ENCODE results near the gene MTCL1.
A peak's percentile ranks its signal among the peaks of the same experiment; 100 is the strongest.

The MTCL1 gene

GRCh38 chr18:8699948-8700347 lies 5.4 kb upstream of the MTCL1 start:
- DNase-seq (ENCODE audit: low spot score in 2 of 2) = no peak
- no peaks in the 10 kb centered on the region for H3K9me3 Mint-ChIP-seq
- H3K4me3 Mint-ChIP-seq = no peak overlapping the region
- peaks cover 13% of the 10 kb centered on the region for H3K27me3 Mint-ChIP-seq
- H3K27ac Mint-ChIP-seq = no peak overlapping the region
- no peaks in the 10 kb centered on the region for H3K36me3 Mint-ChIP-seq
- ATAC-seq (ENCODE audit: low read depth) = no peak
- peaks cover 16% of the 10 kb centered on the region for H3K4me1 Mint-ChIP-seq

GRCh38 chr18:8701546-8702118 lies 3.7 kb upstream of the MTCL1 start:
- H3K4me1 Mint-ChIP-seq = peaks cover 9% of the 10 kb centered on the region
- H3K27me3 Mint-ChIP-seq = peaks cover 13% of the 10 kb centered on the region

GRCh38 chr18:8702668-8703067 lies 2.7 kb upstream of the MTCL1 start:
- Mint-ChIP-seq H3K9me3 (no peaks in the 10 kb centered on the region), H3K27me3 (peaks cover 15% of the 10 kb centered on the region), H3K36me3 (no peaks in the 10 kb centered on the region), H3K4me3 (no peak overlapping the region), H3K27ac (no peak overlapping the region), H3K4me1 (peaks cover 12% of the 10 kb centered on the region)
- no peak for DNase-seq (ENCODE audit: low spot score in 2 of 2)
- ATAC-seq (ENCODE audit: low read depth) = no peak

More at GRCh38 chr18:8701546-8702118, 3.7 kb upstream of the MTCL1 start:
- Mint-ChIP-seq H3K27ac (no peak overlapping the region), H3K36me3 (no peaks in the 10 kb centered on the region), H3K9me3 (no peaks in the 10 kb centered on the region), H3K4me3 (no peak overlapping the region)
- ATAC-seq (ENCODE audit: low read depth) (no peak), DNase-seq (ENCODE audit: low spot score in 2 of 2) (no peak)

GRCh38 chr18:8703092-8703709 lies 2.2 kb upstream of the MTCL1 start:
- no peak for ATAC-seq (ENCODE audit: low read depth)
- Mint-ChIP-seq H3K36me3 (no peaks in the 10 kb centered on the region), H3K4me3 (no peak overlapping the region), H3K27ac (no peak overlapping the region), H3K4me1 (peaks cover 13% of the 10 kb centered on the region), H3K9me3 (no peaks in the 10 kb centered on the region), H3K27me3 (peaks cover 16% of the 10 kb centered on the region)
- DNase-seq (ENCODE audit: low spot score in 2 of 2) = no peak

- no peak for DNase-seq (ENCODE audit: low spot score in 2 of 2)
- Mint-ChIP-seq H3K4me1 (peaks cover 13% of the 10 kb centered on the region), H3K27ac (no peak overlapping the region), H3K27me3 (peaks cover 19% of the 10 kb centered on the region), H3K4me3 (peak overlapping the region; percentile 93), H3K36me3 (no peaks in the 10 kb centered on the region), H3K9me3 (no peaks in the 10 kb centered on the region)
- ATAC-seq (ENCODE audit: low read depth) = no peak
Observed at GRCh38 chr18:8703781-8704301, 1.5 kb upstream of the MTCL1 start.

GRCh38 chr18:8704361-8705237 lies 757 bp upstream of the MTCL1 start:
- Mint-ChIP-seq H3K4me3 (peak overlapping the region; percentile 93), H3K4me1 (peaks cover 13% of the 10 kb centered on the region), H3K27me3 (peaks cover 19% of the 10 kb centered on the region), H3K27ac (peak overlapping the region; percentile 14), H3K36me3 (no peaks in the 10 kb centered on the region), H3K9me3 (no peaks in the 10 kb centered on the region)
- peak; percentile 82 for ATAC-seq (ENCODE audit: low read depth)
- DNase-seq (ENCODE audit: low spot score in 2 of 2) = peak; percentile 81 to 82

GRCh38 chr18:8705961-8706790 lies 820 bp downstream of the MTCL1 start:
- H3K27ac Mint-ChIP-seq = peak overlapping the region; percentile 28
- ATAC-seq (ENCODE audit: low read depth) = peak; percentile 14
- H3K27me3 Mint-ChIP-seq = peaks cover 19% of the 10 kb centered on the region
- H3K4me3 Mint-ChIP-seq = peak overlapping the region; percentile 98
- H3K4me1 Mint-ChIP-seq = peaks cover 13% of the 10 kb centered on the region
- H3K9me3 Mint-ChIP-seq = peaks cover 1% of the 10 kb centered on the region
- DNase-seq (ENCODE audit: low spot score in 2 of 2) = peak; percentile 26 to 57
- H3K36me3 Mint-ChIP-seq = peaks cover 1% of the 10 kb centered on the region

GRCh38 chr18:8706791-8707555 lies 1.6 kb downstream of the MTCL1 start:
- peaks cover 13% of the 10 kb centered on the region for H3K4me1 Mint-ChIP-seq
- H3K27ac Mint-ChIP-seq = peak overlapping the region; percentile 28
- ATAC-seq (ENCODE audit: low read depth) = peak; percentile 4
- peaks cover 19% of the 10 kb centered on the region for H3K27me3 Mint-ChIP-seq
- H3K9me3 Mint-ChIP-seq = peaks cover 1% of the 10 kb centered on the region
- peak overlapping the region; percentile 98 for H3K4me3 Mint-ChIP-seq
- peaks cover 1% of the 10 kb centered on the region for H3K36me3 Mint-ChIP-seq
- peak; percentile 38 to 56 for DNase-seq (ENCODE audit: low spot score in 2 of 2)

- Mint-ChIP-seq H3K27me3 (peaks cover 14% of the 10 kb centered on the region), H3K9me3 (peaks cover 1% of the 10 kb centered on the region), H3K36me3 (peaks cover 1% of the 10 kb centered on the region), H3K4me1 (peaks cover 13% of the 10 kb centered on the region), H3K27ac (no peak overlapping the region), H3K4me3 (peak overlapping the region; percentile 47)
- ATAC-seq (ENCODE audit: low read depth) = no peak
- DNase-seq (ENCODE audit: low spot score in 2 of 2) = no peak
Observed at GRCh38 chr18:8707556-8708300, 2.4 kb downstream of the MTCL1 start.

- H3K4me1 Mint-ChIP-seq = peaks cover 13% of the 10 kb centered on the region
- H3K36me3 Mint-ChIP-seq = peaks cover 1% of the 10 kb centered on the region
- DNase-seq (ENCODE audit: low spot score in 2 of 2) (no peak), ATAC-seq (ENCODE audit: low read depth) (no peak)
- peaks cover 1% of the 10 kb centered on the region for H3K9me3 Mint-ChIP-seq
- peaks cover 13% of the 10 kb centered on the region for H3K27me3 Mint-ChIP-seq
- H3K4me3 Mint-ChIP-seq = no peak overlapping the region
- H3K27ac Mint-ChIP-seq = no peak overlapping the region
Observed at GRCh38 chr18:8708670-8709069, 3.3 kb downstream of the MTCL1 start.

- ATAC-seq (ENCODE audit: low read depth) = no peak
- H3K36me3 Mint-ChIP-seq = peaks cover 1% of the 10 kb centered on the region
- no peak for DNase-seq (ENCODE audit: low spot score in 2 of 2)
- no peak overlapping the region for H3K27ac Mint-ChIP-seq
- H3K27me3 Mint-ChIP-seq = peaks cover 8% of the 10 kb centered on the region
- H3K9me3 Mint-ChIP-seq = peaks cover 1% of the 10 kb centered on the region
- H3K4me3 Mint-ChIP-seq = no peak overlapping the region
- peaks cover 7% of the 10 kb centered on the region for H3K4me1 Mint-ChIP-seq
Observed at GRCh38 chr18:8709248-8710059, 4.1 kb downstream of the MTCL1 start.

- no peak for DNase-seq (ENCODE audit: low spot score in 2 of 2)
- no peak overlapping the region for H3K4me3 Mint-ChIP-seq
- no peak overlapping the region for H3K27ac Mint-ChIP-seq
- no peak for ATAC-seq (ENCODE audit: low read depth)
- H3K27me3 Mint-ChIP-seq = peaks cover 7% of the 10 kb centered on the region
- H3K36me3 Mint-ChIP-seq = peaks cover 1% of the 10 kb centered on the region
- peaks cover 6% of the 10 kb centered on the region for H3K4me1 Mint-ChIP-seq
- peaks cover 1% of the 10 kb centered on the region for H3K9me3 Mint-ChIP-seq
Observed at GRCh38 chr18:8711736-8712135, 6.4 kb downstream of the MTCL1 start.

All from memory B cell (primary cell).